ENCODE measurements around the gene FAM222A.

FAM222A gene

GRCh38 chr12:109810954-109811623 is 97.5 kb downstream of the FAM222A start:
- Histone ChIP-seq H3K27me3 (ENCODE audit: control insufficient read depth, insufficient read depth, low read length) (peaks cover 5% of the 10 kb centered on the region), H3K4me2 (ENCODE audit: low read length) (no peak overlapping the region), H3K4me1 (ENCODE audit: control insufficient read depth, insufficient read depth, low read length) (no peaks in the 10 kb centered on the region), H3K9me3 (replicated peaks; ENCODE audit: low read length) (no peaks in the 10 kb centered on the region), H3K9ac (ENCODE audit: low read depth, low read length) (no peak overlapping the region), H3K36me3 (ENCODE audit: insufficient read depth, low read length) (no peaks in the 10 kb centered on the region), H3K4me3 (ENCODE audit: low read length) (no peak overlapping the region)

- no peaks in the 10 kb centered on the region for H3K36me3 ChIP-seq (ENCODE audit: insufficient read depth, low read length)
- H3K4me3 ChIP-seq (ENCODE audit: low read length): no peak overlapping the region
- H3K4me2 ChIP-seq (ENCODE audit: low read length): no peak overlapping the region
- H3K9ac ChIP-seq (ENCODE audit: low read depth, low read length): no peak overlapping the region
- H3K4me1 ChIP-seq (ENCODE audit: control insufficient read depth, insufficient read depth, low read length): no peaks in the 10 kb centered on the region
- no peaks in the 10 kb centered on the region for H3K9me3 ChIP-seq (replicated peaks; ENCODE audit: low read length)
- peaks cover 5% of the 10 kb centered on the region for H3K27me3 ChIP-seq (ENCODE audit: control insufficient read depth, insufficient read depth, low read length)
Measured at GRCh38 chr12:109811624-109811995, 98.0 kb downstream of the FAM222A start.

- Histone ChIP-seq H3K4me2 (ENCODE audit: low read length) (no peak overlapping the region), H3K4me1 (ENCODE audit: control insufficient read depth, insufficient read depth, low read length) (no peaks in the 10 kb centered on the region), H3K9me3 (replicated peaks; ENCODE audit: low read length) (no peaks in the 10 kb centered on the region), H3K9ac (ENCODE audit: low read depth, low read length) (no peak overlapping the region), H3K4me3 (ENCODE audit: low read length) (no peak overlapping the region), H3K36me3 (ENCODE audit: insufficient read depth, low read length) (no peaks in the 10 kb centered on the region), H3K27me3 (ENCODE audit: control insufficient read depth, insufficient read depth, low read length) (peaks cover 15% of the 10 kb centered on the region)
Measured at GRCh38 chr12:109813810-109814416, 100.3 kb downstream of the FAM222A start.

GRCh38 chr12:109814600-109815150 is 101.0 kb downstream of the FAM222A start:
- Histone ChIP-seq H3K27me3 (ENCODE audit: control insufficient read depth, insufficient read depth, low read length) (peaks cover 15% of the 10 kb centered on the region), H3K9ac (ENCODE audit: low read depth, low read length) (no peak overlapping the region), H3K4me3 (ENCODE audit: low read length) (no peak overlapping the region), H3K36me3 (ENCODE audit: insufficient read depth, low read length) (no peaks in the 10 kb centered on the region), H3K4me2 (ENCODE audit: low read length) (no peak overlapping the region), H3K9me3 (replicated peaks; ENCODE audit: low read length) (no peaks in the 10 kb centered on the region), H3K4me1 (ENCODE audit: control insufficient read depth, insufficient read depth, low read length) (no peaks in the 10 kb centered on the region)

- Histone ChIP-seq H3K9ac (ENCODE audit: low read depth, low read length) (no peak overlapping the region), H3K4me2 (ENCODE audit: low read length) (no peak overlapping the region), H3K4me1 (ENCODE audit: control insufficient read depth, insufficient read depth, low read length) (no peaks in the 10 kb centered on the region), H3K9me3 (replicated peaks; ENCODE audit: low read length) (no peaks in the 10 kb centered on the region), H3K36me3 (ENCODE audit: insufficient read depth, low read length) (no peaks in the 10 kb centered on the region), H3K27me3 (ENCODE audit: control insufficient read depth, insufficient read depth, low read length) (peaks cover 20% of the 10 kb centered on the region), H3K4me3 (ENCODE audit: low read length) (no peak overlapping the region)
Measured at GRCh38 chr12:109815225-109815624, 101.6 kb downstream of the FAM222A start.

GRCh38 chr12:109815757-109816617 is 102.4 kb downstream of the FAM222A start:
- H3K4me1 ChIP-seq (ENCODE audit: control insufficient read depth, insufficient read depth, low read length): no peaks in the 10 kb centered on the region

GRCh38 chr12:109816870-109817269 is 103.2 kb downstream of the FAM222A start:
- H3K36me3 ChIP-seq (ENCODE audit: insufficient read depth, low read length): no peaks in the 10 kb centered on the region
- H3K4me1 ChIP-seq (ENCODE audit: control insufficient read depth, insufficient read depth, low read length): no peaks in the 10 kb centered on the region
- H3K9me3 ChIP-seq (replicated peaks; ENCODE audit: low read length): no peaks in the 10 kb centered on the region
- no peak overlapping the region for H3K4me2 ChIP-seq (ENCODE audit: low read length)
- peaks cover 23% of the 10 kb centered on the region for H3K27me3 ChIP-seq (ENCODE audit: control insufficient read depth, insufficient read depth, low read length)
- H3K4me3 ChIP-seq (ENCODE audit: low read length): no peak overlapping the region
- H3K9ac ChIP-seq (ENCODE audit: low read depth, low read length): no peak overlapping the region

More at GRCh38 chr12:109815757-109816617, 102.4 kb downstream of the FAM222A start:
- no peak overlapping the region for H3K4me3 ChIP-seq (ENCODE audit: low read length)
- no peaks in the 10 kb centered on the region for H3K9me3 ChIP-seq (replicated peaks; ENCODE audit: low read length)
- peaks cover 20% of the 10 kb centered on the region for H3K27me3 ChIP-seq (ENCODE audit: control insufficient read depth, insufficient read depth, low read length)
- H3K36me3 ChIP-seq (ENCODE audit: insufficient read depth, low read length): no peaks in the 10 kb centered on the region
- H3K4me2 ChIP-seq (ENCODE audit: low read length): no peak overlapping the region
- H3K9ac ChIP-seq (ENCODE audit: low read depth, low read length): no peak overlapping the region

GRCh38 chr12:109817627-109818231 is 104.1 kb downstream of the FAM222A start:
- Histone ChIP-seq H3K27me3 (ENCODE audit: control insufficient read depth, insufficient read depth, low read length) (peaks cover 23% of the 10 kb centered on the region), H3K9ac (ENCODE audit: low read depth, low read length) (no peak overlapping the region), H3K9me3 (replicated peaks; ENCODE audit: low read length) (no peaks in the 10 kb centered on the region), H3K36me3 (ENCODE audit: insufficient read depth, low read length) (no peaks in the 10 kb centered on the region), H3K4me1 (ENCODE audit: control insufficient read depth, insufficient read depth, low read length) (peaks cover 3% of the 10 kb centered on the region), H3K4me2 (ENCODE audit: low read length) (no peak overlapping the region), H3K4me3 (ENCODE audit: low read length) (no peak overlapping the region)

- Histone ChIP-seq H3K9ac (ENCODE audit: low read depth, low read length) (no peak overlapping the region), H3K4me3 (ENCODE audit: low read length) (no peak overlapping the region), H3K36me3 (ENCODE audit: insufficient read depth, low read length) (no peaks in the 10 kb centered on the region), H3K4me1 (ENCODE audit: control insufficient read depth, insufficient read depth, low read length) (peaks cover 8% of the 10 kb centered on the region), H3K27me3 (ENCODE audit: control insufficient read depth, insufficient read depth, low read length) (peaks cover 23% of the 10 kb centered on the region), H3K4me2 (ENCODE audit: low read length) (no peak overlapping the region), H3K9me3 (replicated peaks; ENCODE audit: low read length) (no peaks in the 10 kb centered on the region)
Measured at GRCh38 chr12:109818253-109818652, 104.6 kb downstream of the FAM222A start.

- H3K4me1 ChIP-seq (ENCODE audit: control insufficient read depth, insufficient read depth, low read length): peaks cover 12% of the 10 kb centered on the region
- no peak overlapping the region for H3K9ac ChIP-seq (ENCODE audit: low read depth, low read length)
- no peak overlapping the region for H3K4me3 ChIP-seq (ENCODE audit: low read length)
- H3K27me3 ChIP-seq (ENCODE audit: control insufficient read depth, insufficient read depth, low read length): peaks cover 23% of the 10 kb centered on the region
- H3K4me2 ChIP-seq (ENCODE audit: low read length): no peak overlapping the region
- no peaks in the 10 kb centered on the region for H3K9me3 ChIP-seq (replicated peaks; ENCODE audit: low read length)
- no peaks in the 10 kb centered on the region for H3K36me3 ChIP-seq (ENCODE audit: insufficient read depth, low read length)
Measured at GRCh38 chr12:109818905-109819500, 105.4 kb downstream of the FAM222A start.
